ENCODE measurements around the gene BMERB1.

BMERB1 gene

GRCh38 chr16:15616475-15617165 lies 182.2 kb downstream of the BMERB1 start:
- Histone ChIP-seq H3K36me3 (ENCODE audit: control insufficient read depth in 2 of 2, insufficient read depth in 2 of 2, low read length in 2 of 2) (peaks cover 66 to 70% of the 10 kb centered on the region in 2 donors), H3K9me3 (ENCODE audit: control insufficient read depth in 2 of 2, low read length in 2 of 2) (no peaks in the 10 kb centered on the region), H3K4me3 (ENCODE audit: low read length in 2 of 2) (no peak overlapping the region), H3K27ac (ENCODE audit: low read length) (no peak overlapping the region), H3K4me1 (ENCODE audit: control insufficient read depth, insufficient read depth, low read length) (peaks cover 2% of the 10 kb centered on the region), H3K27me3 (ENCODE audit: control insufficient read depth in 1 of 2, insufficient read depth in 2 of 2, low read length in 2 of 2) (no peaks in the 10 kb centered on the region), H3K9ac (ENCODE audit: low read length in 2 of 2) (no peak overlapping the region)

GRCh38 chr16:15617901-15618300 lies 183.5 kb downstream of the BMERB1 start:
- peaks cover 2% of the 10 kb centered on the region for H3K4me1 ChIP-seq (ENCODE audit: control insufficient read depth, insufficient read depth, low read length)
- H3K4me3 ChIP-seq (ENCODE audit: low read length in 2 of 2), result no peak overlapping the region
- no peak overlapping the region for H3K9ac ChIP-seq (ENCODE audit: low read length in 2 of 2)
- no peak overlapping the region for H3K27ac ChIP-seq (ENCODE audit: low read length)
- H3K27me3 ChIP-seq (ENCODE audit: control insufficient read depth in 1 of 2, insufficient read depth in 2 of 2, low read length in 2 of 2), result no peaks in the 10 kb centered on the region
- no peaks in the 10 kb centered on the region for H3K9me3 ChIP-seq (ENCODE audit: control insufficient read depth in 2 of 2, low read length in 2 of 2)
- H3K36me3 ChIP-seq (ENCODE audit: control insufficient read depth in 2 of 2, insufficient read depth in 2 of 2, low read length in 2 of 2), result peaks cover 60 to 61% of the 10 kb centered on the region in 2 donors

- peaks cover 58 to 59% of the 10 kb centered on the region in 2 donors for H3K36me3 ChIP-seq (ENCODE audit: control insufficient read depth in 2 of 2, insufficient read depth in 2 of 2, low read length in 2 of 2)
- H3K27me3 ChIP-seq (ENCODE audit: control insufficient read depth in 1 of 2, insufficient read depth in 2 of 2, low read length in 2 of 2), result no peaks in the 10 kb centered on the region
- peaks cover 2% of the 10 kb centered on the region for H3K4me1 ChIP-seq (ENCODE audit: control insufficient read depth, insufficient read depth, low read length)
- H3K9me3 ChIP-seq (ENCODE audit: control insufficient read depth in 2 of 2, low read length in 2 of 2), result no peaks in the 10 kb centered on the region
- no peak overlapping the region for H3K27ac ChIP-seq (ENCODE audit: low read length)
- H3K9ac ChIP-seq (ENCODE audit: low read length in 2 of 2), result no peak overlapping the region
- H3K4me3 ChIP-seq (ENCODE audit: low read length in 2 of 2), result no peak overlapping the region
Measured at GRCh38 chr16:15618392-15618791, 184.0 kb downstream of the BMERB1 start.

- Histone ChIP-seq H3K36me3 (ENCODE audit: control insufficient read depth in 2 of 2, insufficient read depth in 2 of 2, low read length in 2 of 2) (peaks cover 63 to 67% of the 10 kb centered on the region in 2 donors), H3K27ac (ENCODE audit: low read length) (no peak overlapping the region), H3K4me1 (ENCODE audit: control insufficient read depth, insufficient read depth, low read length) (peaks cover 2% of the 10 kb centered on the region), H3K4me3 (ENCODE audit: low read length in 2 of 2) (no peak overlapping the region), H3K27me3 (ENCODE audit: control insufficient read depth in 1 of 2, insufficient read depth in 2 of 2, low read length in 2 of 2) (no peaks in the 10 kb centered on the region), H3K9ac (ENCODE audit: low read length in 2 of 2) (no peak overlapping the region), H3K9me3 (ENCODE audit: control insufficient read depth in 2 of 2, low read length in 2 of 2) (no peaks in the 10 kb centered on the region)
Measured at GRCh38 chr16:15620611-15621195, 186.3 kb downstream of the BMERB1 start.

GRCh38 chr16:15621456-15621855 lies 187.1 kb downstream of the BMERB1 start:
- Histone ChIP-seq H3K4me1 (ENCODE audit: control insufficient read depth, insufficient read depth, low read length) (peaks cover 2% of the 10 kb centered on the region), H3K4me3 (ENCODE audit: low read length in 2 of 2) (no peak overlapping the region), H3K9ac (ENCODE audit: low read length in 2 of 2) (no peak overlapping the region), H3K36me3 (ENCODE audit: control insufficient read depth in 2 of 2, insufficient read depth in 2 of 2, low read length in 2 of 2) (peaks cover 58 to 61% of the 10 kb centered on the region in 2 donors), H3K9me3 (ENCODE audit: control insufficient read depth in 2 of 2, low read length in 2 of 2) (no peaks in the 10 kb centered on the region), H3K27ac (ENCODE audit: low read length) (no peak overlapping the region), H3K27me3 (ENCODE audit: control insufficient read depth in 1 of 2, insufficient read depth in 2 of 2, low read length in 2 of 2) (no peaks in the 10 kb centered on the region)

GRCh38 chr16:15621889-15622288 lies 187.5 kb downstream of the BMERB1 start:
- H3K9me3 ChIP-seq (ENCODE audit: control insufficient read depth in 2 of 2, low read length in 2 of 2), result no peaks in the 10 kb centered on the region
- peaks cover 2% of the 10 kb centered on the region for H3K4me1 ChIP-seq (ENCODE audit: control insufficient read depth, insufficient read depth, low read length)
- no peaks in the 10 kb centered on the region for H3K27me3 ChIP-seq (ENCODE audit: control insufficient read depth in 1 of 2, insufficient read depth in 2 of 2, low read length in 2 of 2)
- no peak overlapping the region for H3K9ac ChIP-seq (ENCODE audit: low read length in 2 of 2)
- peaks cover 53 to 57% of the 10 kb centered on the region in 2 donors for H3K36me3 ChIP-seq (ENCODE audit: control insufficient read depth in 2 of 2, insufficient read depth in 2 of 2, low read length in 2 of 2)
- no peak overlapping the region for H3K27ac ChIP-seq (ENCODE audit: low read length)
- no peak overlapping the region for H3K4me3 ChIP-seq (ENCODE audit: low read length in 2 of 2)

- Histone ChIP-seq H3K4me3 (ENCODE audit: low read length in 2 of 2) (no peak overlapping the region), H3K27me3 (ENCODE audit: control insufficient read depth in 1 of 2, insufficient read depth in 2 of 2, low read length in 2 of 2) (no peaks in the 10 kb centered on the region), H3K36me3 (ENCODE audit: control insufficient read depth in 2 of 2, insufficient read depth in 2 of 2, low read length in 2 of 2) (peaks cover 53 to 61% of the 10 kb centered on the region in 2 donors), H3K9ac (ENCODE audit: low read length in 2 of 2) (no peak overlapping the region), H3K4me1 (ENCODE audit: control insufficient read depth, insufficient read depth, low read length) (no peaks in the 10 kb centered on the region), H3K9me3 (ENCODE audit: control insufficient read depth in 2 of 2, low read length in 2 of 2) (no peaks in the 10 kb centered on the region), H3K27ac (ENCODE audit: low read length) (no peak overlapping the region)
Measured at GRCh38 chr16:15631730-15632409, 197.5 kb downstream of the BMERB1 start.

- Histone ChIP-seq H3K36me3 (ENCODE audit: control insufficient read depth in 2 of 2, insufficient read depth in 2 of 2, low read length in 2 of 2) (peaks cover 54 to 66% of the 10 kb centered on the region in 2 donors), H3K4me1 (ENCODE audit: control insufficient read depth, insufficient read depth, low read length) (no peaks in the 10 kb centered on the region), H3K9me3 (ENCODE audit: control insufficient read depth in 2 of 2, low read length in 2 of 2) (no peaks in the 10 kb centered on the region), H3K27me3 (ENCODE audit: control insufficient read depth in 1 of 2, insufficient read depth in 2 of 2, low read length in 2 of 2) (no peaks in the 10 kb centered on the region), H3K27ac (ENCODE audit: low read length) (no peak overlapping the region), H3K4me3 (ENCODE audit: low read length in 2 of 2) (no peak overlapping the region), H3K9ac (ENCODE audit: low read length in 2 of 2) (no peak overlapping the region)
Measured at GRCh38 chr16:15635926-15636325, 201.5 kb downstream of the BMERB1 start.

- no peaks in the 10 kb centered on the region for H3K9me3 ChIP-seq (ENCODE audit: control insufficient read depth in 2 of 2, low read length in 2 of 2)
- no peak overlapping the region for H3K9ac ChIP-seq (ENCODE audit: low read length in 2 of 2)
- H3K4me1 ChIP-seq (ENCODE audit: control insufficient read depth, insufficient read depth, low read length), result peaks cover under 1% of the 10 kb centered on the region
- H3K4me3 ChIP-seq (ENCODE audit: low read length in 2 of 2), result no peak overlapping the region
- no peaks in the 10 kb centered on the region for H3K27me3 ChIP-seq (ENCODE audit: control insufficient read depth in 1 of 2, insufficient read depth in 2 of 2, low read length in 2 of 2)
- no peak overlapping the region for H3K27ac ChIP-seq (ENCODE audit: low read length)
- H3K36me3 ChIP-seq (ENCODE audit: control insufficient read depth in 2 of 2, insufficient read depth in 2 of 2, low read length in 2 of 2), result peaks cover 50 to 63% of the 10 kb centered on the region in 2 donors
Measured at GRCh38 chr16:15636392-15636873, 202.0 kb downstream of the BMERB1 start.
